H1 (cell line): ENCODE data around the gene SUSD6.

Experiments
- BRCA1 ChIP-seq: IDR thresholded peaks from 2 replicates; pipeline ENCODE4 v1.6.1; 2012; ENCODE audit warnings: low read depth, low read length, improper control_type of control experiment
- CBX5 ChIP-seq: fragments of 300-800, 300-1000 bp; sonication (generic); IDR thresholded peaks from 2 replicates; pipeline ENCODE4 v1.7.1; 2016; ENCODE audit warnings: antibody characterized with exemption, low read length, low read depth
- CBX8 ChIP-seq: fragments of 300-800, 300-1000 bp; sonication (generic); IDR thresholded peaks from 2 replicates; pipeline ENCODE4 v1.7.1; 2016; ENCODE audit warnings: low read depth, low read length, borderline replicate concordance
- EGR1 ChIP-seq: IDR thresholded peaks from 2 replicates; pipeline ENCODE4 v1.6.1; 2011; ENCODE audit warnings: low read depth, low read length, borderline replicate concordance
- KDM5A ChIP-seq: fragments of 200-600 bp; IDR thresholded peaks from 2 replicates; pipeline ENCODE4 v1.7.1; 2012; ENCODE audit warnings: mild to moderate bottlenecking, low read length, inconsistent platforms, mixed read lengths
- MAFK ChIP-seq: IDR thresholded peaks from 2 replicates; pipeline ENCODE4 v1.6.1; 2012; ENCODE audit warnings: low read depth, mild to moderate bottlenecking, improper control_type of control experiment, low read length
- POLR2A ChIP-seq, 2 experiments: IDR thresholded peaks; 1 replicate in 1 of 2; 2 replicates in 1 of 2; pipeline ENCODE4 v1.6.1; 2011; ENCODE audit warnings: low read depth in 2 of 2, low read length in 2 of 2, mild to moderate bottlenecking in 2 of 2; ENCODE audit errors: control extremely low read depth in 1 of 2
- POLR2AphosphoS5 ChIP-seq: IDR thresholded peaks from 2 replicates; pipeline ENCODE4 v1.6.1; 2011; ENCODE audit warnings: low read depth, low read length
- SIN3A ChIP-seq, 2 experiments: IDR thresholded peaks in 1 of 2; conservative IDR thresholded peaks in 1 of 2; 2 replicates each; pipeline ENCODE4 v1.6.1; 2011 to 2012; ENCODE audit warnings: low read length in 2 of 2, improper control_type of control experiment in 1 of 2, low read depth in 1 of 2, mild to moderate bottlenecking in 1 of 2
- TF ChIP-seq, protein P1 (sequence below), 3 experiments: IDR thresholded peaks; 1 replicate in 2 of 3; 2 replicates in 1 of 3; pipeline versions ENCODE4 v1.5.1 to v1.6.1; 2011; ENCODE audit warnings: low read length in 3 of 3, mild to moderate bottlenecking in 3 of 3, inconsistent platforms in 2 of 3, low read depth in 1 of 3, moderate library complexity in 1 of 3; ENCODE audit not compliant: insufficient read depth in 1 of 3; ENCODE audit errors: control extremely low read depth in 1 of 3

DNA sequence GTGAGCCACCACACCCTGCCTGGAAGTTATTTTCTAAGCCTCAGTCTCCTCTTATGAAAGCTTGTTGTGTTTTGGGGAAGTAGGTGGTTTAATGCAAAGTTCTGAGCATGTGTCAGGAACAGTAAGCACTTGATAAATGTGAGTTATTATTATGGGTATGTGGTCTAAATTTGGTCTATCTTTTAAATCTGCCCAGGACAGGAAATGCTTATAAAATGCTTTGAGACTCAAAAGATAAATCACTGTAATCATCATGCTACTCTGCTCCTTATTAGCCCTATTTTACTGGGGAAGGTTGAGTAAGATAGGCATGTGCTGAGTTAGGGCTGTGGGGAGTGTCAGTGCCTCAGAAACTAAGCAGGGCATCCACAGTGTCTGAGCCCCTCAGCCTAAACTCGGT is 142.5 kb downstream of the SUSD6 start:
- TF ChIP-seq POLR2A (IDR thresholded peaks at IDR 0.05; ENCODE audit: control extremely low read depth in 1 of 2, low read depth in 2 of 2, low read length in 2 of 2) (no peak), CBX5 (no peak), SIN3A (conservative IDR thresholded peaks at IDR 0.05 in 1 of 2, IDR thresholded peaks at IDR 0.05 in 1 of 2; ENCODE audit: low read depth in 1 of 2, low read length in 2 of 2) (no peak), POLR2AphosphoS5 (no peak), MAFK (no peak), KDM5A (no peak), EGR1 (no peak), CBX8 (no peak), BRCA1 (no peak)
- TF ChIP-seq, protein P1, sequence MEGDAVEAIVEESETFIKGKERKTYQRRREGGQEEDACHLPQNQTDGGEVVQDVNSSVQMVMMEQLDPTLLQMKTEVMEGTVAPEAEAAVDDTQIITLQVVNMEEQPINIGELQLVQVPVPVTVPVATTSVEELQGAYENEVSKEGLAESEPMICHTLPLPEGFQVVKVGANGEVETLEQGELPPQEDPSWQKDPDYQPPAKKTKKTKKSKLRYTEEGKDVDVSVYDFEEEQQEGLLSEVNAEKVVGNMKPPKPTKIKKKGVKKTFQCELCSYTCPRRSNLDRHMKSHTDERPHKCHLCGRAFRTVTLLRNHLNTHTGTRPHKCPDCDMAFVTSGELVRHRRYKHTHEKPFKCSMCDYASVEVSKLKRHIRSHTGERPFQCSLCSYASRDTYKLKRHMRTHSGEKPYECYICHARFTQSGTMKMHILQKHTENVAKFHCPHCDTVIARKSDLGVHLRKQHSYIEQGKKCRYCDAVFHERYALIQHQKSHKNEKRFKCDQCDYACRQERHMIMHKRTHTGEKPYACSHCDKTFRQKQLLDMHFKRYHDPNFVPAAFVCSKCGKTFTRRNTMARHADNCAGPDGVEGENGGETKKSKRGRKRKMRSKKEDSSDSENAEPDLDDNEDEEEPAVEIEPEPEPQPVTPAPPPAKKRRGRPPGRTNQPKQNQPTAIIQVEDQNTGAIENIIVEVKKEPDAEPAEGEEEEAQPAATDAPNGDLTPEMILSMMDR (IDR thresholded peaks at IDR 0.05; ENCODE audit: control extremely low read depth in 1 of 3, insufficient read depth in 1 of 3, low read depth in 1 of 3, low read length in 3 of 3), result no peak
